GM12878 (cell line): ENCODE measurements around the gene HOXA2. TPM values are rescaled to one million over a fixed set of nuclear protein-coding genes. Genes with fewer than 3 reads are reported as not detected.

Experiments
- ATAC-seq: fragments of 200-7000 bp; cut with Tn5 transposase; 3 replicates; pipeline ENCODE4 v1.9.1; 2020; ENCODE audit warnings: mild to moderate bottlenecking, moderate library complexity
- BruUV-seq: library from RNA; stranded (reverse); fragments of 400-500 nt; replicated peaks from 2 replicates; lab custom pipeline; 2021; lab: Mats Ljungman, UMichigan
- CTCF ChIA-PET: fragments of 300-600 bp; sonication (Branson Sonifier 250); formaldehyde crosslinking; extraction: SDS; loops from one replicate; lab custom pipeline; 2021; ENCODE audit warnings: inconsistent platforms; lab: Yijun Ruan, JAX
- POLR2A ChIA-PET: fragments of 350-600 bp; formaldehyde crosslinking; extraction: SDS; loops from one replicate; lab custom pipeline; 2021; ENCODE audit warnings: inconsistent platforms; lab: Charles Lee
- RAD21 ChIA-PET: fragments of 300-600 bp; sonication (Branson Sonifier 250); formaldehyde crosslinking; loops from one replicate; lab custom pipeline; 2023; ENCODE audit warnings: antibody characterized with exemption; ENCODE audit not compliant: unreplicated experiment; lab: Charles Lee
- SMC1A ChIA-PET: fragments of 300-600 bp; sonication (Branson Sonifier 250); formaldehyde crosslinking; loops from one replicate; lab custom pipeline; 2023; ENCODE audit not compliant: unreplicated experiment, uncharacterized antibody; lab: Charles Lee
- DNase-seq: peaks from one replicate; pipeline ENCODE4 v3.0.0-alpha.2; 2011; ENCODE audit warnings: low read depth, low spot score
- FAIRE-seq: peaks from 3 replicates; lab custom pipeline; 2011; peaks lifted over from hg19 to GRCh38; lab: Jason Lieb, UNC
- H2AFZ ChIP-seq: 2 replicates; pipeline ENCODE4 v1.6.0; 2011; ENCODE audit warnings: low read depth, low read length, control low read depth; ENCODE audit not compliant: control insufficient read depth
- H3K27ac ChIP-seq: 2 replicates; pipeline ENCODE4 v1.5.1; 2011; ENCODE audit warnings: control low read depth; ENCODE audit not compliant: control insufficient read depth, insufficient read depth
- H3K27me3 ChIP-seq, 2 experiments: replicated peaks in 1 of 2; 2 replicates each; pipeline versions ENCODE4 v1.6.0 to v1.6.1; 2011; ENCODE audit warnings: low read length in 1 of 2; ENCODE audit not compliant: control insufficient read depth in 2 of 2, insufficient read depth in 2 of 2
- H3K36me3 ChIP-seq, 2 experiments: 2 replicates each; pipeline ENCODE4 v1.5.1; 2011; ENCODE audit warnings: low read length in 1 of 2; ENCODE audit not compliant: control insufficient read depth in 2 of 2, insufficient read depth in 2 of 2
- H3K4me1 ChIP-seq: 2 replicates; pipeline ENCODE4 v1.6.1; 2011; ENCODE audit warnings: mild to moderate bottlenecking, low read length, moderate library complexity, mixed read lengths; ENCODE audit not compliant: control insufficient read depth, insufficient read depth
- H3K4me2 ChIP-seq: 2 replicates; pipeline ENCODE4 v1.6.0; 2011; ENCODE audit warnings: control low read depth; ENCODE audit not compliant: control insufficient read depth, insufficient read depth
- H3K4me3 ChIP-seq: fragments of 200-600 bp; sonication (generic); 2 replicates; pipeline ENCODE4 v1.5.1; 2016
- H3K79me2 ChIP-seq: 2 replicates; pipeline ENCODE4 v1.6.0; 2011; ENCODE audit warnings: low read length; ENCODE audit not compliant: control insufficient read depth, insufficient read depth
- H3K9ac ChIP-seq: 2 replicates; pipeline ENCODE4 v1.8.0; 2011; ENCODE audit warnings: low read length, control low read depth, mixed read lengths; ENCODE audit not compliant: control insufficient read depth, insufficient read depth
- H3K9me3 ChIP-seq: replicated peaks from 3 replicates; pipeline ENCODE4 v1.5.1; 2011; ENCODE audit warnings: mild to moderate bottlenecking, low read length; ENCODE audit not compliant: control insufficient read depth, insufficient read depth
- H4K20me1 ChIP-seq: 2 replicates; pipeline ENCODE4 v1.6.0; 2011; ENCODE audit not compliant: control insufficient read depth, insufficient read depth
- HDAC2 ChIP-seq: fragments of 200-600 bp; sonication (generic); IDR thresholded peaks from 2 replicates; pipeline ENCODE4 v1.6.1; 2017
- NFIC ChIP-seq: IDR thresholded peaks from 2 replicates; pipeline ENCODE4 v1.6.1; 2012; ENCODE audit warnings: low read depth, mild to moderate bottlenecking, inconsistent platforms, low read length, moderate library complexity
- POU2F2 ChIP-seq: IDR thresholded peaks from 3 replicates; pipeline ENCODE4 v1.6.1; 2011; ENCODE audit warnings: low read depth, mild to moderate bottlenecking, low read length, borderline replicate concordance
- RELB ChIP-seq: fragments of 450-650 bp; IDR thresholded peaks from 2 replicates; pipeline ENCODE4 v1.6.1; 2017; ENCODE audit warnings: low read depth, mild to moderate bottlenecking, moderate library complexity
- RUNX3 ChIP-seq: IDR thresholded peaks from 2 replicates; pipeline ENCODE4 v1.6.1; 2012; ENCODE audit warnings: low read length, inconsistent platforms
- SIN3A ChIP-seq: IDR thresholded peaks from 2 replicates; pipeline ENCODE4 v1.6.1; 2012; ENCODE audit warnings: low read depth, low read length, improper control_type of control experiment
- ZBTB4 ChIP-seq: fragments of 450-650 bp; formaldehyde crosslinking; IDR thresholded peaks from 2 replicates; pipeline ENCODE4 v1.4.0; 2022; ENCODE audit warnings: mild to moderate bottlenecking, moderate library complexity
- WGBS: methylation state at CpG from one replicate; pipeline ENCODE4 v1.1.6; 2016; ENCODE audit warnings: low lambda C conversion rate; ENCODE audit not compliant: insufficient replicate concordance, insufficient coverage; ENCODE audit errors: missing lambda C conversion rate; 5-methylcytosine and 5-hydroxymethylcytosine counted together
- in situ Hi-C: fragments of 300-500 bp; cut with MboI; formaldehyde crosslinking; loops from 9 replicates; pipeline ENCODE4 v1.14.3; 2018; ENCODE audit warnings: mixed read lengths
- intact Hi-C: fragments of 100-400 bp; cut with micrococcal nuclease; formaldehyde crosslinking; loops from one replicate; pipeline ENCODE4 v1.14.2; 2022; ENCODE audit not compliant: unreplicated experiment
- polyA plus RNA-seq, 11 experiments: library from polyadenylated mRNA; depleted of rRNA in 4 of 11; unstranded in 6 of 11; stranded (reverse) in 5 of 11; fragments of >200 nt; fragmentation: Nextera tagmentation in 4 of 11; fragmentation: Illumina TruSeq in 1 of 11; extraction: Ambion mirVana in 4 of 11; extraction: Trizol in 1 of 11; gene quantifications; 1 replicate in 1 of 11; 2 replicates in 10 of 11; pipeline versions ENCODE4 v1.2.1 to v1.2.3, GENCODE V29; 2011 to 2016; ENCODE audit warnings: inconsistent platforms in 2 of 11, missing spikeins in 2 of 11, low read depth in 1 of 11
- total RNA-seq, 4 experiments: library from RNA; depleted of rRNA in 3 of 4; stranded (reverse); fragments of >200 nt in 3 of 4; fragmentation: Illumina TruSeq in 1 of 4; extraction: Trizol in 1 of 4; gene quantifications; 2 replicates each; pipeline versions ENCODE4 v1.2.1 to v1.2.3, GENCODE V29; 2013 to 2021
- TF ChIP-seq, protein P1 (sequence below): IDR thresholded peaks from 2 replicates; pipeline ENCODE4 v1.6.1; 2012; ENCODE audit warnings: low read depth, low read length, improper control_type of control experiment
- TF ChIP-seq, protein P2 (sequence below): IDR thresholded peaks from 2 replicates; pipeline ENCODE4 v1.6.1; 2012; ENCODE audit warnings: low read depth, low read length, improper control_type of control experiment
- TF ChIP-seq, protein P3 (sequence below): fragments of 450-650 bp; formaldehyde crosslinking; IDR thresholded peaks from 2 replicates; pipeline ENCODE4 v1.5.0; 2022; ENCODE audit warnings: mild to moderate bottlenecking, missing genetic modification characterization

HOXA2 gene
- total and polyA plus RNA-seq, 10 of the 15 experiments (the other 5 are each of a cell fraction or from before 2014, with no cell fraction given), result not detected

GRCh38 chr7:27140126-27140857, 37.8 kb upstream of the HOXA2 start:
- H3K4me2 ChIP-seq, result no peak overlapping the region
- no peaks in the 10 kb centered on the region; the same call in 1 of the 2 replicates for H3K4me1 ChIP-seq
- no peak overlapping the region for H3K27ac ChIP-seq
- no peak overlapping the region for H3K4me3 ChIP-seq
- ChIA-PET RAD21 (no interaction called here), SMC1A (interaction anchor here (1.7 kb wide), 1 partner anchor 10 kb away, joined by 8 read pairs; no protein-coding TSS in a partner anchor), POLR2A (no interaction called here), CTCF (no interaction called here)
- no peaks in the 10 kb centered on the region for H3K36me3 ChIP-seq
- no peak overlapping the region for H3K9ac ChIP-seq
- ATAC-seq (no peak), FAIRE-seq (no peak), DNase-seq (no peak)
- no peaks in the 10 kb centered on the region for H4K20me1 ChIP-seq
- H3K79me2 ChIP-seq, result no peaks in the 10 kb centered on the region
- intact Hi-C loops, result no loop called here
- WGBS, result 62% methylated on average over 15 of the region's 15 CpGs
- in situ Hi-C loops, result no loop called here
- H2AFZ ChIP-seq, result no peak overlapping the region
- H3K9me3 ChIP-seq, result no peaks in the 10 kb centered on the region; the same call in 2 of the 3 replicates
- no TSS peak for BruUV-seq
- peaks cover 0 to 7% of the 10 kb centered on the region in 2 experiments; a peak in 2 of 4 replicates for H3K27me3 ChIP-seq
- TF ChIP-seq RUNX3 (no peak), SIN3A (no peak), RELB (no peak), NFIC (no peak), HDAC2 (no peak), ZBTB4 (no peak), POU2F2 (no peak)
- TF ChIP-seq, protein P1, sequence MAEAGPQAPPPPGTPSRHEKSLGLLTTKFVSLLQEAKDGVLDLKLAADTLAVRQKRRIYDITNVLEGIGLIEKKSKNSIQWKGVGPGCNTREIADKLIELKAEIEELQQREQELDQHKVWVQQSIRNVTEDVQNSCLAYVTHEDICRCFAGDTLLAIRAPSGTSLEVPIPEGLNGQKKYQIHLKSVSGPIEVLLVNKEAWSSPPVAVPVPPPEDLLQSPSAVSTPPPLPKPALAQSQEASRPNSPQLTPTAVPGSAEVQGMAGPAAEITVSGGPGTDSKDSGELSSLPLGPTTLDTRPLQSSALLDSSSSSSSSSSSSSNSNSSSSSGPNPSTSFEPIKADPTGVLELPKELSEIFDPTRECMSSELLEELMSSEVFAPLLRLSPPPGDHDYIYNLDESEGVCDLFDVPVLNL, result no peak
- TF ChIP-seq, protein P2, sequence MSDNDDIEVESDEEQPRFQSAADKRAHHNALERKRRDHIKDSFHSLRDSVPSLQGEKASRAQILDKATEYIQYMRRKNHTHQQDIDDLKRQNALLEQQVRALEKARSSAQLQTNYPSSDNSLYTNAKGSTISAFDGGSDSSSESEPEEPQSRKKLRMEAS, result no peak
- TF ChIP-seq, protein P3, sequence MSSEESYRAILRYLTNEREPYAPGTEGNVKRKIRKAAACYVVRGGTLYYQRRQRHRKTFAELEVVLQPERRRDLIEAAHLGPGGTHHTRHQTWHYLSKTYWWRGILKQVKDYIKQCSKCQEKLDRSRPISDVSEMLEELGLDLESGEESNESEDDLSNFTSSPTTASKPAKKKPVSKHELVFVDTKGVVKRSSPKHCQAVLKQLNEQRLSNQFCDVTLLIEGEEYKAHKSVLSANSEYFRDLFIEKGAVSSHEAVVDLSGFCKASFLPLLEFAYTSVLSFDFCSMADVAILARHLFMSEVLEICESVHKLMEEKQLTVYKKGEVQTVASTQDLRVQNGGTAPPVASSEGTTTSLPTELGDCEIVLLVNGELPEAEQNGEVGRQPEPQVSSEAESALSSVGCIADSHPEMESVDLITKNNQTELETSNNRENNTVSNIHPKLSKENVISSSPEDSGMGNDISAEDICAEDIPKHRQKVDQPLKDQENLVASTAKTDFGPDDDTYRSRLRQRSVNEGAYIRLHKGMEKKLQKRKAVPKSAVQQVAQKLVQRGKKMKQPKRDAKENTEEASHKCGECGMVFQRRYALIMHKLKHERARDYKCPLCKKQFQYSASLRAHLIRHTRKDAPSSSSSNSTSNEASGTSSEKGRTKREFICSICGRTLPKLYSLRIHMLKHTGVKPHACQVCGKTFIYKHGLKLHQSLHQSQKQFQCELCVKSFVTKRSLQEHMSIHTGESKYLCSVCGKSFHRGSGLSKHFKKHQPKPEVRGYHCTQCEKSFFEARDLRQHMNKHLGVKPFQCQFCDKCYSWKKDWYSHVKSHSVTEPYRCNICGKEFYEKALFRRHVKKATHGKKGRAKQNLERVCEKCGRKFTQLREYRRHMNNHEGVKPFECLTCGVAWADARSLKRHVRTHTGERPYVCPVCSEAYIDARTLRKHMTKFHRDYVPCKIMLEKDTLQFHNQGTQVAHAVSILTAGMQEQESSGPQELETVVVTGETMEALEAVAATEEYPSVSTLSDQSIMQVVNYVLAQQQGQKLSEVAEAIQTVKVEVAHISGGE, result no peak
